Peyer's patch (tissue), 4 donors: ENCODE data around the gene PCNX2. TPM values are rescaled to one million over a fixed set of nuclear protein-coding genes. Genes with fewer than 3 reads are reported as not detected.

ENCODE experiments used
- DNase-seq, 3 donors: peaks; one replicate each; pipeline ENCODE4 v3.0.0-alpha.2; 2017 to 2019
- H3K27ac ChIP-seq, 4 donors: fragments of 200-600 bp; sonication (generic); one replicate each; pipeline ENCODE4 v1.5.1; 2016 to 2019
- H3K27me3 ChIP-seq, 2 donors: fragments of 200-600 bp; sonication (generic); one replicate each; pipeline ENCODE4 v1.5.1; 2019
- H3K36me3 ChIP-seq, 3 donors: fragments of 200-600 bp; sonication (generic); one replicate each; pipeline ENCODE4 v1.5.1; 2016 to 2019
- H3K4me1 ChIP-seq, 4 donors: fragments of 200-600 bp; sonication (generic); one replicate each; pipeline ENCODE4 v1.5.1; 2016 to 2019
- H3K4me3 ChIP-seq, 4 donors: fragments of 200-600 bp; sonication (generic); 1 replicate in 3 of 4; 2 replicates in 1 of 4; pipeline ENCODE4 v1.5.1; 2016 to 2019; ENCODE audit warnings: mild to moderate bottlenecking in 1 of 4
- H3K9me3 ChIP-seq, 4 donors: fragments of 200-600 bp; sonication (generic); one replicate each; pipeline ENCODE4 v1.5.1; 2016 to 2019; ENCODE audit warnings: mild to moderate bottlenecking in 1 of 4
- POLR2A ChIP-seq, 2 donors: fragments of 450-650 bp; IDR thresholded peaks; one replicate each; pipeline ENCODE4 v1.5.1; 2017; ENCODE audit warnings: antibody characterized with exemption in 2 of 2, mild to moderate bottlenecking in 2 of 2, moderate library complexity in 2 of 2
- total RNA-seq, 4 donors: library from RNA; depleted of rRNA; stranded (reverse); fragments of >200 nt; gene quantifications; one replicate each; pipeline ENCODE4 v1.1.0, GENCODE V29; 2016
- TF ChIP-seq, protein P1 (sequence below), 6 experiments: fragments of 450-650 bp in 4 of 6; fragments of 200-600 bp in 2 of 6; sonication (generic) in 1 of 6; IDR thresholded peaks; one replicate each; pipeline ENCODE4 v1.5.1; 2017 to 2019; ENCODE audit warnings: antibody characterized with exemption in 6 of 6, mild to moderate bottlenecking in 3 of 6, moderate library complexity in 1 of 6

The PCNX2 gene
- total RNA-seq, 4 donors from 2014 or later = 6.3 to 79.2 (median 18.9) TPM

GRCh38 chr1:233193741-233194140 lies 101.8 kb downstream of the PCNX2 start:
- no peak for DNase-seq
- no peak overlapping the region for H3K27ac ChIP-seq
- no peak overlapping the region for H3K4me3 ChIP-seq
- no peaks in the 10 kb centered on the region for H3K27me3 ChIP-seq
- no peaks in the 10 kb centered on the region for H3K4me1 ChIP-seq
- H3K9me3 ChIP-seq = no peaks in the 10 kb centered on the region
- no peaks in the 10 kb centered on the region for H3K36me3 ChIP-seq
- TF ChIP-seq, protein P1, sequence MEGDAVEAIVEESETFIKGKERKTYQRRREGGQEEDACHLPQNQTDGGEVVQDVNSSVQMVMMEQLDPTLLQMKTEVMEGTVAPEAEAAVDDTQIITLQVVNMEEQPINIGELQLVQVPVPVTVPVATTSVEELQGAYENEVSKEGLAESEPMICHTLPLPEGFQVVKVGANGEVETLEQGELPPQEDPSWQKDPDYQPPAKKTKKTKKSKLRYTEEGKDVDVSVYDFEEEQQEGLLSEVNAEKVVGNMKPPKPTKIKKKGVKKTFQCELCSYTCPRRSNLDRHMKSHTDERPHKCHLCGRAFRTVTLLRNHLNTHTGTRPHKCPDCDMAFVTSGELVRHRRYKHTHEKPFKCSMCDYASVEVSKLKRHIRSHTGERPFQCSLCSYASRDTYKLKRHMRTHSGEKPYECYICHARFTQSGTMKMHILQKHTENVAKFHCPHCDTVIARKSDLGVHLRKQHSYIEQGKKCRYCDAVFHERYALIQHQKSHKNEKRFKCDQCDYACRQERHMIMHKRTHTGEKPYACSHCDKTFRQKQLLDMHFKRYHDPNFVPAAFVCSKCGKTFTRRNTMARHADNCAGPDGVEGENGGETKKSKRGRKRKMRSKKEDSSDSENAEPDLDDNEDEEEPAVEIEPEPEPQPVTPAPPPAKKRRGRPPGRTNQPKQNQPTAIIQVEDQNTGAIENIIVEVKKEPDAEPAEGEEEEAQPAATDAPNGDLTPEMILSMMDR (IDR thresholded peaks at IDR 0.05) = no peak
- no peak for TF ChIP-seq POLR2A (IDR thresholded peaks at IDR 0.05)

GRCh38 chr1:233190987-233191386 lies 104.5 kb downstream of the PCNX2 start:
- H3K9me3 ChIP-seq = no peaks in the 10 kb centered on the region
- no peaks in the 10 kb centered on the region for H3K36me3 ChIP-seq
- no peaks in the 10 kb centered on the region for H3K4me1 ChIP-seq
- H3K27ac ChIP-seq = no peak overlapping the region
- TF ChIP-seq POLR2A (IDR thresholded peaks at IDR 0.05) = no peak
- H3K27me3 ChIP-seq = no peaks in the 10 kb centered on the region
- DNase-seq = no peak
- no peak overlapping the region for H3K4me3 ChIP-seq

GRCh38 chr1:233189526-233189925 lies 106.0 kb downstream of the PCNX2 start:
- Histone ChIP-seq H3K36me3 (no peaks in the 10 kb centered on the region), H3K27me3 (no peaks in the 10 kb centered on the region), H3K9me3 (no peaks in the 10 kb centered on the region), H3K4me1 (no peaks in the 10 kb centered on the region), H3K4me3 (no peak overlapping the region), H3K27ac (no peak overlapping the region)
- TF ChIP-seq POLR2A (IDR thresholded peaks at IDR 0.05) = no peak
- TF ChIP-seq, protein P1 (IDR thresholded peaks at IDR 0.05) = no peak
- no peak for DNase-seq

- H3K27me3 ChIP-seq = no peaks in the 10 kb centered on the region
- DNase-seq = no peak
- no peak for TF ChIP-seq POLR2A (IDR thresholded peaks at IDR 0.05)
- TF ChIP-seq, protein P1 (IDR thresholded peaks at IDR 0.05) = no peak
- H3K27ac ChIP-seq = no peak overlapping the region
- no peak overlapping the region for H3K4me3 ChIP-seq
- H3K4me1 ChIP-seq = no peaks in the 10 kb centered on the region
- H3K36me3 ChIP-seq = no peaks in the 10 kb centered on the region
- H3K9me3 ChIP-seq = no peaks in the 10 kb centered on the region
Observed at GRCh38 chr1:233188061-233188460, 107.5 kb downstream of the PCNX2 start.

- H3K4me1 ChIP-seq = no peaks in the 10 kb centered on the region
- peaks cover 0 to 4% (median 0%) of the 10 kb centered on the region in 3 donors for H3K36me3 ChIP-seq
- H3K9me3 ChIP-seq = no peaks in the 10 kb centered on the region
- H3K27ac ChIP-seq = no peak overlapping the region
- H3K27me3 ChIP-seq = no peaks in the 10 kb centered on the region
- no peak overlapping the region for H3K4me3 ChIP-seq
- TF ChIP-seq, protein P1 (IDR thresholded peaks at IDR 0.05) = no peak
- DNase-seq = no peak
Observed at GRCh38 chr1:233183226-233184020, 112.1 kb downstream of the PCNX2 start.

DNA sequence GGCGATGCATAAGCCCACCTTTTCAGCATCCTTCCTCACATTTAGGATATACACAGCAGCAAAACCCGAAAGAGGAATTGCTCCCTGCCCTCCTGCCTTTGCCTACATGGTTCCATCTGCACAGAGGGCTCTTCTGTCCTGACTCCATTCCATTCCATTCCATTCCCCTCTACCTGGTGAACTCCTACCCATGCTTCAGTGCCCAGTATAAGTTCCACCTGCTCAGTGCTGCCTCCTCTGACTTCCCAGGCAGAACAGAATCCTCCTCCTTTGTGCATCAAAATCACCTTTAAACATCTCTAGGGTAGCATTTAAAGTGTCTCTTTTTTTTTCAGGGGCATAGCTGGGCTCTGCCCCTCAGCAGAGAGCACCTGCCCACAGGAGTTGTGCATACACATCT lies 112.9 kb downstream of the PCNX2 start:
- Histone ChIP-seq H3K27me3 (no peaks in the 10 kb centered on the region), H3K4me1 (no peaks in the 10 kb centered on the region), H3K36me3 (peaks cover 0 to 9% (median 0%) of the 10 kb centered on the region in 3 donors), H3K9me3 (no peaks in the 10 kb centered on the region), H3K27ac (no peak overlapping the region), H3K4me3 (no peak overlapping the region)
- TF ChIP-seq, protein P1 (IDR thresholded peaks at IDR 0.05) = no peak
- no peak for TF ChIP-seq POLR2A (IDR thresholded peaks at IDR 0.05)
- DNase-seq = no peak
